ENCODE data around the gene GTF2I. TPM values are rescaled to one million over a fixed set of nuclear protein-coding genes. Genes with fewer than 3 reads are reported as not detected.
"Not testable (repeated sequence)": the region's sequence is repeated elsewhere in the genome, so short reads cannot be mapped to it uniquely, and the experiment has no call there.

The GTF2I gene
- total RNA-seq, 1 donor from 2014 or later = 122 TPM

DNA sequence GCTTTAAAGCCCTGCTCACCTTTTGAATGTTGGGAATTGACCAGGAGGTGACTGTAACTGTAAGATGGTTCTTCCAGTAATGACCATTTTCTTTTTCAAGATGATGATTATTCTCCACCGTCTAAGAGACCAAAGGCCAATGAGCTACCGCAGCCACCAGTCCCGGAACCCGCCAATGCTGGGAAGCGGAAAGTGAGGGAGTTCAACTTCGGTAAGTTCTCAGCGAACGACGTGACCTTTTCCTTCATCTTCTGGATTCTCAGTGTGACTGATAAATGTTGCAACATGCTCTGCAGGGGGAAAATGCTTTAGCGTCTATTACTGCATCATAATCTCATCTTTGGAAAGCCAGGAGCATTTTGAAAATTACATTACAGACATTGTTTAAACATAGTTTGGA lies 71.2 kb downstream of the GTF2I start:
- H3K9ac ChIP-seq (ENCODE audit: low read depth in 1 of 3, low read length in 3 of 3); H3K36me3 ChIP-seq (ENCODE audit: control insufficient read depth in 3 of 3, insufficient read depth in 3 of 3, low read length in 3 of 3); H3K4me1 ChIP-seq (ENCODE audit: control insufficient read depth in 3 of 3, insufficient read depth in 3 of 3, low read length in 3 of 3); H3K9me3 ChIP-seq (ENCODE audit: control insufficient read depth in 3 of 3, low read length in 3 of 3); H3K4me3 ChIP-seq (ENCODE audit: low read length in 3 of 3); H3K27me3 ChIP-seq (ENCODE audit: control insufficient read depth in 3 of 3, insufficient read depth in 3 of 3, low read length in 3 of 3); H3K27ac ChIP-seq (ENCODE audit: low read depth, low read length): not testable (repeated sequence)

- H3K36me3 ChIP-seq (ENCODE audit: control insufficient read depth in 3 of 3, insufficient read depth in 3 of 3, low read length in 3 of 3); H3K9me3 ChIP-seq (ENCODE audit: control insufficient read depth in 3 of 3, low read length in 3 of 3); H3K9ac ChIP-seq (ENCODE audit: low read depth in 1 of 3, low read length in 3 of 3); H3K4me1 ChIP-seq (ENCODE audit: control insufficient read depth in 3 of 3, insufficient read depth in 3 of 3, low read length in 3 of 3); H3K27me3 ChIP-seq (ENCODE audit: control insufficient read depth in 3 of 3, insufficient read depth in 3 of 3, low read length in 3 of 3); H3K4me3 ChIP-seq (ENCODE audit: low read length in 3 of 3); H3K27ac ChIP-seq (ENCODE audit: low read depth, low read length): not testable (repeated sequence)
Observed at GRCh38 chr7:74730186-74730585, 72.7 kb downstream of the GTF2I start.

DNA sequence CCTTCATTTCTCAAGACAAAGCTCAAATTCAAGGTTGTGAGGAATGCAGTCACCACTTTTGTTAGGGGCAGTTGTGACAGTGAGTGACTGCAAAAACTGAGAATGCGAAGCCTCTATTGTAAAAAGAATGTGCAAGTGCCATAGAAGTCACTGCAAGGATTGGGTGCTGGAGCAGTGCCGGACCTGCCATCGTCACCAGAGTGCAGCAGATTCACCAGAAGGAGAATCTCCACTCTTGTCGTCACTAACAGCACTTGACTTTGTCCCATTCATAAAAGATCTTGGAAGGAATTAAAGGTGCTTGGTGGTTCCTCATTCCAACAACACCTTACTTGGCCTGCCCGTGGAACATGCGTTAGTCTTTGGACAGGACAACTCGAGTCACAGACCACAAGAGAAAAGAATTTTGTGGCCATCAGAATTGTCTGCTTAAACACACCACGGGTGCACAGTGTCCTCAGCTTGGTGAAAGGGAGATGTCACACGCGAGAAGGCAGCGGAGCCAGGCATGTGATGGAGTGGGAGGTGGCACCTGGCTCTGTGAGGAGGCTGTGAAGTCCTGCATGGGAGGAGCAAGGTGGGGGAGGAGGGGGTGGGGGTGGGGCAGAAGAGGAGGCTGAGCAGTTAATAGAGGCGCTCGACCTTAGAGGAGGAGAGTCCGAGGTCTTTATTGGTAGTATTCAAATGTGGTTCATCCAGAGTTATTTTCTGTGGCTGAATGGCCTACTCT lies 82.6 kb downstream of the GTF2I start:
- H3K27me3 ChIP-seq (ENCODE audit: control insufficient read depth in 3 of 3, insufficient read depth in 3 of 3, low read length in 3 of 3); H3K9me3 ChIP-seq (ENCODE audit: control insufficient read depth in 3 of 3, low read length in 3 of 3); H3K27ac ChIP-seq (ENCODE audit: low read depth, low read length); H3K4me3 ChIP-seq (ENCODE audit: low read length in 3 of 3); H3K36me3 ChIP-seq (ENCODE audit: control insufficient read depth in 3 of 3, insufficient read depth in 3 of 3, low read length in 3 of 3); H3K4me1 ChIP-seq (ENCODE audit: control insufficient read depth in 3 of 3, insufficient read depth in 3 of 3, low read length in 3 of 3); H3K9ac ChIP-seq (ENCODE audit: low read depth in 1 of 3, low read length in 3 of 3): not testable (repeated sequence)

GRCh38 chr7:74743936-74744557 lies 86.5 kb downstream of the GTF2I start:
- H3K27me3 ChIP-seq (ENCODE audit: control insufficient read depth in 3 of 3, insufficient read depth in 3 of 3, low read length in 3 of 3); H3K9me3 ChIP-seq (ENCODE audit: control insufficient read depth in 3 of 3, low read length in 3 of 3); H3K27ac ChIP-seq (ENCODE audit: low read depth, low read length); H3K4me3 ChIP-seq (ENCODE audit: low read length in 3 of 3); H3K4me1 ChIP-seq (ENCODE audit: control insufficient read depth in 3 of 3, insufficient read depth in 3 of 3, low read length in 3 of 3); H3K9ac ChIP-seq (ENCODE audit: low read depth in 1 of 3, low read length in 3 of 3); H3K36me3 ChIP-seq (ENCODE audit: control insufficient read depth in 3 of 3, insufficient read depth in 3 of 3, low read length in 3 of 3): not testable (repeated sequence)

- not testable (repeated sequence) for H3K4me1 ChIP-seq (ENCODE audit: control insufficient read depth in 3 of 3, insufficient read depth in 3 of 3, low read length in 3 of 3); H3K36me3 ChIP-seq (ENCODE audit: control insufficient read depth in 3 of 3, insufficient read depth in 3 of 3, low read length in 3 of 3); H3K9ac ChIP-seq (ENCODE audit: low read depth in 1 of 3, low read length in 3 of 3); H3K9me3 ChIP-seq (ENCODE audit: control insufficient read depth in 3 of 3, low read length in 3 of 3); H3K4me3 ChIP-seq (ENCODE audit: low read length in 3 of 3); H3K27ac ChIP-seq (ENCODE audit: low read depth, low read length); H3K27me3 ChIP-seq (ENCODE audit: control insufficient read depth in 3 of 3, insufficient read depth in 3 of 3, low read length in 3 of 3)
Observed at GRCh38 chr7:74753921-74754482, 96.5 kb downstream of the GTF2I start.

GRCh38 chr7:74756673-74757072 lies 99.2 kb downstream of the GTF2I start:
- H3K9me3 ChIP-seq (ENCODE audit: control insufficient read depth in 3 of 3, low read length in 3 of 3); H3K4me3 ChIP-seq (ENCODE audit: low read length in 3 of 3); H3K4me1 ChIP-seq (ENCODE audit: control insufficient read depth in 3 of 3, insufficient read depth in 3 of 3, low read length in 3 of 3); H3K9ac ChIP-seq (ENCODE audit: low read depth in 1 of 3, low read length in 3 of 3); H3K27me3 ChIP-seq (ENCODE audit: control insufficient read depth in 3 of 3, insufficient read depth in 3 of 3, low read length in 3 of 3); H3K27ac ChIP-seq (ENCODE audit: low read depth, low read length); H3K36me3 ChIP-seq (ENCODE audit: control insufficient read depth in 3 of 3, insufficient read depth in 3 of 3, low read length in 3 of 3): not testable (repeated sequence)

DNA sequence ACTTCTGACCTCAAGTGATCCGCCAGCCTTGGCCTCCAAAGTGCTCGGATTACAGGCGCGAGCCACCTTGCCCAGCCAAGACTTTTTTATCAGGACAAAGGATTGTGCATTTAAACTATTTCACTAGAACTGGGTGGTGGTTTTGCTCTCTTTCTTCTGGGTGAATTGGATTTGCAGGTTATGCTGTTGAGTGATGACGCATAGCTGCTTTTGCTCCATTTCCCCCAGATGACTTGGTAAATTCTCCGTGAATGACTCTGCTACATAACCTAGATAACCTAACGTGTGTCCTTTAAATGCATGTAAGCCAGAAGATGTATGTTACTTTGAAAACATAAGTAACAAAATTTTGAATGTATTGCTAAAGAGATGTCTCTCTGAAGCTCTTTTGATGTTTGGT lies 100.8 kb downstream of the GTF2I start:
- H3K36me3 ChIP-seq (ENCODE audit: control insufficient read depth in 3 of 3, insufficient read depth in 3 of 3, low read length in 3 of 3); H3K9me3 ChIP-seq (ENCODE audit: control insufficient read depth in 3 of 3, low read length in 3 of 3); H3K4me1 ChIP-seq (ENCODE audit: control insufficient read depth in 3 of 3, insufficient read depth in 3 of 3, low read length in 3 of 3); H3K27me3 ChIP-seq (ENCODE audit: control insufficient read depth in 3 of 3, insufficient read depth in 3 of 3, low read length in 3 of 3); H3K4me3 ChIP-seq (ENCODE audit: low read length in 3 of 3); H3K9ac ChIP-seq (ENCODE audit: low read depth in 1 of 3, low read length in 3 of 3); H3K27ac ChIP-seq (ENCODE audit: low read depth, low read length): not testable (repeated sequence)

- not testable (repeated sequence) for H3K4me3 ChIP-seq (ENCODE audit: low read length in 3 of 3); H3K9ac ChIP-seq (ENCODE audit: low read depth in 1 of 3, low read length in 3 of 3); H3K27ac ChIP-seq (ENCODE audit: low read depth, low read length)
Observed at GRCh38 chr7:74758982-74759381, 101.5 kb downstream of the GTF2I start.

GRCh38 chr7:74765205-74765918 lies 107.8 kb downstream of the GTF2I start:
- not testable (repeated sequence) for H3K27ac ChIP-seq (ENCODE audit: low read depth, low read length); H3K4me1 ChIP-seq (ENCODE audit: control insufficient read depth in 3 of 3, insufficient read depth in 3 of 3, low read length in 3 of 3); H3K9ac ChIP-seq (ENCODE audit: low read depth in 1 of 3, low read length in 3 of 3); H3K4me3 ChIP-seq (ENCODE audit: low read length in 3 of 3); H3K36me3 ChIP-seq (ENCODE audit: control insufficient read depth in 3 of 3, insufficient read depth in 3 of 3, low read length in 3 of 3); H3K9me3 ChIP-seq (ENCODE audit: control insufficient read depth in 3 of 3, low read length in 3 of 3); H3K27me3 ChIP-seq (ENCODE audit: control insufficient read depth in 3 of 3, insufficient read depth in 3 of 3, low read length in 3 of 3)

More at GRCh38 chr7:74758982-74759381, 101.5 kb downstream of the GTF2I start:
- not testable (repeated sequence) for H3K9me3 ChIP-seq (ENCODE audit: control insufficient read depth in 3 of 3, low read length in 3 of 3); H3K4me1 ChIP-seq (ENCODE audit: control insufficient read depth in 3 of 3, insufficient read depth in 3 of 3, low read length in 3 of 3); H3K36me3 ChIP-seq (ENCODE audit: control insufficient read depth in 3 of 3, insufficient read depth in 3 of 3, low read length in 3 of 3); H3K27me3 ChIP-seq (ENCODE audit: control insufficient read depth in 3 of 3, insufficient read depth in 3 of 3, low read length in 3 of 3)

DNA sequence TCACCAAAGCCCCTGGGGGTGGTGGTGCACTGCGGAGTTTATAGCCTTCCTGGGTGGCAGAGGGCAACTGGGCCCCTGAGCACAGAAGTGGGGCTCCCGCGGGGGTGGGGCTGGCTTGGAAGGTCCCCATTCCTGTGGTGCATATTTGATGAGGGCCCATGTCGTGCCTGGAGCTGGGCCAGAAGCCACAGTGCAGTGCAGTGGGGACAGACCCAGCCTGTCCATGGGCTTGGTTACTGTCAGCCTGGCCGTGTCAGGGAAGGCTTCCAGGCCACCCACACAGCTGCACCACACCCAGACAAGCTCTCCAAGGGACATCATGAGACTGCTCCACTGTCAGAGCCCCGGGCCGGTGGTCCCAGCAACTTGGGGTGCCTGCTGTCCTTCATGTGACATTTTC lies 109.0 kb downstream of the GTF2I start:
- not testable (repeated sequence) for H3K27me3 ChIP-seq (ENCODE audit: control insufficient read depth in 3 of 3, insufficient read depth in 3 of 3, low read length in 3 of 3); H3K9me3 ChIP-seq (ENCODE audit: control insufficient read depth in 3 of 3, low read length in 3 of 3); H3K36me3 ChIP-seq (ENCODE audit: control insufficient read depth in 3 of 3, insufficient read depth in 3 of 3, low read length in 3 of 3); H3K4me3 ChIP-seq (ENCODE audit: low read length in 3 of 3); H3K4me1 ChIP-seq (ENCODE audit: control insufficient read depth in 3 of 3, insufficient read depth in 3 of 3, low read length in 3 of 3); H3K9ac ChIP-seq (ENCODE audit: low read depth in 1 of 3, low read length in 3 of 3); H3K27ac ChIP-seq (ENCODE audit: low read depth, low read length)

All from skeletal muscle tissue (tissue), 4 donors.